ENCODE measurements around the gene MRGPRX2. TPM values are rescaled to one million over a fixed set of nuclear protein-coding genes. Genes with fewer than 3 reads are reported as not detected.
A peak's percentile ranks its signal among the peaks of the same experiment; 100 is the strongest.

MRGPRX2 gene
- total RNA-seq, 1 donor from 2014 or later, result not detected

DNA sequence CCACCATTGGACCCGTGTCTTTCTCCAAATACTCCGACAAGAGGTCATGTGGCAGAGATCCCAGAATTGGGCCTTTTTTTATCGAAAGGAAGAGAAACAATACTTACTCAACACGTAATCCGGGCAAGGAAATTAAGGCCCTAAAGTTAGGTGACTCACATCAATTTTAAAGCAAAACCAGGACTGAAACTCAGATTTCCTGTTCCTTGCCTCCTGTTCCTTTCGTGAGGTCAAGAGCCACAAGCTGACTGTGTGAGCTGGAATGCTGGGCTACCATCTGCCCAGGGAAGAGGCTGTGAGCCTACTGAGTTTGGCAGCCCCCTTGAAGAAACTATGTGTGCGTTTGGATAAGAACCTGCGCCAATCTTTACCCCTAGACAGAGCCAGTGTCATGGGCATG is 27.1 kb upstream of the MRGPRX2 start:
- Mint-ChIP-seq H3K27me3 (ENCODE audit: low read depth, unreplicated experiment) (peaks cover 15% of the 10 kb centered on the region), H3K27ac (ENCODE audit: unreplicated experiment) (no peak overlapping the region), H3K4me1 (ENCODE audit: low read depth, unreplicated experiment) (peaks cover 10% of the 10 kb centered on the region), H3K4me3 (ENCODE audit: unreplicated experiment) (no peak overlapping the region), H3K9me3 (ENCODE audit: unreplicated experiment) (no peaks in the 10 kb centered on the region), H3K36me3 (ENCODE audit: low read depth, unreplicated experiment) (no peaks in the 10 kb centered on the region)
- FAIRE-seq (peak; percentile 63), DNase-seq (ENCODE audit: low read depth) (peak; percentile 88)
- TF ChIP-seq, protein P1, sequence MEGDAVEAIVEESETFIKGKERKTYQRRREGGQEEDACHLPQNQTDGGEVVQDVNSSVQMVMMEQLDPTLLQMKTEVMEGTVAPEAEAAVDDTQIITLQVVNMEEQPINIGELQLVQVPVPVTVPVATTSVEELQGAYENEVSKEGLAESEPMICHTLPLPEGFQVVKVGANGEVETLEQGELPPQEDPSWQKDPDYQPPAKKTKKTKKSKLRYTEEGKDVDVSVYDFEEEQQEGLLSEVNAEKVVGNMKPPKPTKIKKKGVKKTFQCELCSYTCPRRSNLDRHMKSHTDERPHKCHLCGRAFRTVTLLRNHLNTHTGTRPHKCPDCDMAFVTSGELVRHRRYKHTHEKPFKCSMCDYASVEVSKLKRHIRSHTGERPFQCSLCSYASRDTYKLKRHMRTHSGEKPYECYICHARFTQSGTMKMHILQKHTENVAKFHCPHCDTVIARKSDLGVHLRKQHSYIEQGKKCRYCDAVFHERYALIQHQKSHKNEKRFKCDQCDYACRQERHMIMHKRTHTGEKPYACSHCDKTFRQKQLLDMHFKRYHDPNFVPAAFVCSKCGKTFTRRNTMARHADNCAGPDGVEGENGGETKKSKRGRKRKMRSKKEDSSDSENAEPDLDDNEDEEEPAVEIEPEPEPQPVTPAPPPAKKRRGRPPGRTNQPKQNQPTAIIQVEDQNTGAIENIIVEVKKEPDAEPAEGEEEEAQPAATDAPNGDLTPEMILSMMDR (IDR thresholded peaks at IDR 0.05; ENCODE audit: insufficient read depth, low read depth, low read length), result no peak
- no peak for TF ChIP-seq EZH2 (IDR thresholded peaks at IDR 0.05; ENCODE audit: insufficient read depth, low read length)
- H2AFZ ChIP-seq (ENCODE audit: low read depth, low read length), result peak overlapping the region; percentile 8
- H3K27me3 ChIP-seq (ENCODE audit: insufficient read depth, low read length), result no peaks in the 10 kb centered on the region
- H3K36me3 ChIP-seq (ENCODE audit: insufficient read depth, low read length), result no peaks in the 10 kb centered on the region
- peaks cover 7% of the 10 kb centered on the region for H3K4me1 ChIP-seq (ENCODE audit: insufficient read depth, low read length)
- no peak overlapping the region for H3K4me3 ChIP-seq (ENCODE audit: insufficient read depth, low read depth, low read length)
- H3K9me3 ChIP-seq (ENCODE audit: insufficient read depth, low read depth, low read length), result no peaks in the 10 kb centered on the region
- no peaks in the 10 kb centered on the region for H4K20me1 ChIP-seq (ENCODE audit: insufficient read depth, low read length)
- no peaks in the 10 kb centered on the region for H3K79me2 ChIP-seq (ENCODE audit: insufficient read depth, low read length)
- peak overlapping the region; percentile 49 for H3K27ac ChIP-seq (ENCODE audit: low read depth, low read length)
- peak overlapping the region; percentile 48 for H3K4me2 ChIP-seq (ENCODE audit: low read length)
- H3K9ac ChIP-seq (ENCODE audit: low read length), result no peak overlapping the region

DNA sequence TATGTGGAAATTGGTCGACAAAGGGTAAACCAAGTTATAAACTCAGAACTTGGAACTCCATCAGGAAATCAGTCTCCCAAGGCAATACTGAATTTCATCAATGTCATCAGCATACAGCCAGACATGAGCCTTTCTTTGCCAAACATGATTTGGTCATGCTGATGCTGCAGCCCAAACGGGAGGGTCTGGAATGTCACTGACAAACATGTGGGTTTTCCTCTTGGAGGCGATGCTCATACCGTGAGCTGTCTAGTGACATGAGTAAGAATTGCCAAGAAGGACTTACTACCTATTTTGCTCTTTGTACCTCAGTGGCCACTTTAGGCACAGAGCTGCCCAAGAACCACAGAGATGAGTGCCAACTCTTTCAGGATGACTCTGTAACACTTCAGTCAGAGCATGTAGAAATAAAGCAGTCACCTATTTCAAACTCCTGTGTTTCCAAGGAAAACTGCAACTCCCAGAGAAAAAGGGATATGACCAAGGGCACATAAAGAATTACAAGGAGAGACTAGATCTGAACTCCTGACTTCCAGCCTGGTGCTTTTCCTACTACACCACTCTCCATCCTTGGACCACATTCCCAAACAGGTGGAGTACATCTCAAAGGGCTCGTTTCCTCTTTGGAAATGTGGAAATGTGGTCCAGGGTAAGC is 24.3 kb upstream of the MRGPRX2 start:
- Histone ChIP-seq H3K9me3 (ENCODE audit: insufficient read depth, low read depth, low read length) (no peaks in the 10 kb centered on the region), H3K27me3 (ENCODE audit: insufficient read depth, low read length) (no peaks in the 10 kb centered on the region), H3K4me2 (ENCODE audit: low read length) (no peak overlapping the region), H3K4me3 (ENCODE audit: insufficient read depth, low read depth, low read length) (no peak overlapping the region), H3K36me3 (ENCODE audit: insufficient read depth, low read length) (no peaks in the 10 kb centered on the region), H3K9ac (ENCODE audit: low read length) (no peak overlapping the region), H3K4me1 (ENCODE audit: insufficient read depth, low read length) (peaks cover 14% of the 10 kb centered on the region), H2AFZ (ENCODE audit: low read depth, low read length) (no peak overlapping the region), H3K27ac (ENCODE audit: low read depth, low read length) (no peak overlapping the region), H4K20me1 (ENCODE audit: insufficient read depth, low read length) (no peaks in the 10 kb centered on the region), H3K79me2 (ENCODE audit: insufficient read depth, low read length) (no peaks in the 10 kb centered on the region)
- no peak for TF ChIP-seq EZH2 (IDR thresholded peaks at IDR 0.05; ENCODE audit: insufficient read depth, low read length)
- TF ChIP-seq, protein P1 (IDR thresholded peaks at IDR 0.05; ENCODE audit: insufficient read depth, low read depth, low read length), result no peak
- peaks cover 12% of the 10 kb centered on the region for H3K27me3 Mint-ChIP-seq (ENCODE audit: low read depth, unreplicated experiment)
- no peak for FAIRE-seq
- H3K36me3 Mint-ChIP-seq (ENCODE audit: low read depth, unreplicated experiment), result no peaks in the 10 kb centered on the region
- no peak overlapping the region for H3K27ac Mint-ChIP-seq (ENCODE audit: unreplicated experiment)
- H3K9me3 Mint-ChIP-seq (ENCODE audit: unreplicated experiment), result no peaks in the 10 kb centered on the region
- peaks cover 10% of the 10 kb centered on the region for H3K4me1 Mint-ChIP-seq (ENCODE audit: low read depth, unreplicated experiment)
- no peak overlapping the region for H3K4me3 Mint-ChIP-seq (ENCODE audit: unreplicated experiment)
- no peak for DNase-seq (ENCODE audit: low read depth)

DNA sequence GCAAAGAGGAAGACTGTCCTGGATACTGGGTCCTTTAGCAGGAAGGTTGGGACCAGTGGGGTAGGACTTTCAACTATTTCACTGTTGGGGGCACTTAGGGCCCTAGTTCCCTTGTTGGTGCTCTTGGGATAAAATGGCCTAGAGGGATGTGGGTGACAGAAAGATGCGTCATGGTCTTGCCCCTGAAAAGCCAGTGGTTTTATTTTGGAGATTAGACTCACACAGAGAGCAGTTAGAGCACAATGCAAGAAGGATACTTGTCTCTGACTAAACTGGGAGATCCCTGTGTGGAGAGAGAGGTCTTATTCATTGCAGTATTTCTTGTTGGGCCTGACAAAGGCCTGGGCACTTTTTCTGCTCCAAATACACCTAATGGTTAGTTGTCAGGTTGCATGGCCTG is 22.6 kb upstream of the MRGPRX2 start:
- Histone ChIP-seq H3K27me3 (ENCODE audit: insufficient read depth, low read length) (no peaks in the 10 kb centered on the region), H3K4me3 (ENCODE audit: insufficient read depth, low read depth, low read length) (no peak overlapping the region), H3K27ac (ENCODE audit: low read depth, low read length) (no peak overlapping the region), H3K79me2 (ENCODE audit: insufficient read depth, low read length) (no peaks in the 10 kb centered on the region), H2AFZ (ENCODE audit: low read depth, low read length) (no peak overlapping the region), H3K4me2 (ENCODE audit: low read length) (no peak overlapping the region), H3K9ac (ENCODE audit: low read length) (no peak overlapping the region), H4K20me1 (ENCODE audit: insufficient read depth, low read length) (no peaks in the 10 kb centered on the region), H3K9me3 (ENCODE audit: insufficient read depth, low read depth, low read length) (no peaks in the 10 kb centered on the region), H3K36me3 (ENCODE audit: insufficient read depth, low read length) (no peaks in the 10 kb centered on the region), H3K4me1 (ENCODE audit: insufficient read depth, low read length) (peaks cover 18% of the 10 kb centered on the region)
- H3K27me3 Mint-ChIP-seq (ENCODE audit: low read depth, unreplicated experiment), result peaks cover 12% of the 10 kb centered on the region
- no peak for DNase-seq (ENCODE audit: low read depth)
- H3K27ac Mint-ChIP-seq (ENCODE audit: unreplicated experiment), result no peak overlapping the region
- peaks cover 12% of the 10 kb centered on the region for H3K4me1 Mint-ChIP-seq (ENCODE audit: low read depth, unreplicated experiment)
- no peak overlapping the region for H3K4me3 Mint-ChIP-seq (ENCODE audit: unreplicated experiment)
- TF ChIP-seq EZH2 (IDR thresholded peaks at IDR 0.05; ENCODE audit: insufficient read depth, low read length), result no peak
- TF ChIP-seq, protein P1 (IDR thresholded peaks at IDR 0.05; ENCODE audit: insufficient read depth, low read depth, low read length), result no peak
- no peak for FAIRE-seq
- H3K9me3 Mint-ChIP-seq (ENCODE audit: unreplicated experiment), result no peaks in the 10 kb centered on the region
- no peaks in the 10 kb centered on the region for H3K36me3 Mint-ChIP-seq (ENCODE audit: low read depth, unreplicated experiment)

Data from astrocyte (in vitro differentiated cells and primary cell).